Measurements from ENCODE around the gene TRIM43B. TPM values are rescaled to one million over a fixed set of nuclear protein-coding genes. Genes with fewer than 3 reads are reported as not detected.
"Not testable (repeated sequence)": the region's sequence is repeated elsewhere in the genome, so short reads cannot be mapped to it uniquely, and the experiment has no call there.

Gene TRIM43B
- total RNA-seq, result not detected

DNA sequence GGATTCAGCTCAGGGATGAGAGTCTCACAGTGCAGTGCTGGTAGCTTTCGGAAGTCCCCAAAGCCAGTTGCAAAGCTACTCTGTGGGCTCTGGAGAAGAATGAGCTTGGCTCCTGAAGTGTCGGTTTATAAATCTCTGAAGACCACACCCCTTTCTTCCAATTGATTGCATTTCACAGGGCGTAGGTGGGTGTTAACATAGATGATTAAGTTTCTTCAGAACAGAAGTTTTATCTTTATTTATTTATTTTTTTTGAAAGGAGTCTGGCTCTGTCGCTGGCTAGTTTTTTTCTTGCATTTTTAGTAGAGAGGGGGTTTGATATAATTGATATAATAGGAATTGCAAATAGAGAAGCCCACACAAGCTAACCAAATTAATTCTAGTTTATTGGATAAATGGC, at the start of gene TRIM43B:
TSS of gene TRIM43B (minus strand) at position 101 of the 400 bp plus-strand sequence. CDS start 2,040 bp downstream, outside the sequence.
- DNase-seq, result not testable (repeated sequence)

DNA sequence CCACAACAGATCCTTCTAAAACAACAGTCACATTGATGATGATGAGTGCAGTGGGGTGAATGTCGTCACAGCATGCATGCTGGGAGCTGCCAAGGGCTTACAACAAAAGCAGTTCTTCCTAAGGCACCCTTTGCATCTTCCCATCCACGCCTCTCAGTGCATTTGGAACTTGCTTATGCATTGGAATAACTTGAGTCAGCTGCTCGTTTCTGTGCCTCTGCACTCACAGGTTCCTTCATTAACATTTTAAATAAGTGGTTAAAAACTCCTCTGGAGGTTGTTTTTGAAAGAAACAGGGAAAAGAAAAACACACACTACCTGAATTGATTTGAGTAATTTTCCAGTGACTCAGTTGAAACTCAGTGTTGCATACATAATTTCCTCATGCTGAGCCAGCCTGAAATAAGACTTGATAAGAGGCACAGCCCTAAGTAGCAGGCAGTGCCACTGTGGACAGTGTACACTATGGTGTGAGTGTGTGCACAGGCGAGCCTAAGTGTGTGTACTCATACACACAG, 46.8 kb upstream of the TRIM43B start:
- DNase-seq, result no peak

DNA sequence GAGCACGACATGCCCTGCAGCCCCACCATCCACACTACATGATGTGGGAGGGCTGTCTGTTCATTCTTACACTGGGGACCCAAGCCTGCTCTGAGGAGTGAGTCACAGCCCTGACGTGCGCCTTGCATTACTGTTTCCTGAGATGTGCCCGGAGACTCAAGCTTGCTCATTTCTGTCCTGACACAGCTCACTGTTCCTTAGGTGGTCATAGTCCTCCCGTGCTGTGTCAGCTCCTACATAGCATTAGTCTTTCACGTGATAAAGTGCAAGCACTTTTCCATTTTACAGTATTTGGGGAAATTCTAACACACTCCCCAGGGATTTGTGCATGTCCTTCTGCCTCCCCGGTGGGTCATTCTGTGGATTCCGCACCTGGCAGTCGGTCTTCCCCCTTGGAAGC, 46.2 kb upstream of the TRIM43B start:
- no peak for DNase-seq

DNA sequence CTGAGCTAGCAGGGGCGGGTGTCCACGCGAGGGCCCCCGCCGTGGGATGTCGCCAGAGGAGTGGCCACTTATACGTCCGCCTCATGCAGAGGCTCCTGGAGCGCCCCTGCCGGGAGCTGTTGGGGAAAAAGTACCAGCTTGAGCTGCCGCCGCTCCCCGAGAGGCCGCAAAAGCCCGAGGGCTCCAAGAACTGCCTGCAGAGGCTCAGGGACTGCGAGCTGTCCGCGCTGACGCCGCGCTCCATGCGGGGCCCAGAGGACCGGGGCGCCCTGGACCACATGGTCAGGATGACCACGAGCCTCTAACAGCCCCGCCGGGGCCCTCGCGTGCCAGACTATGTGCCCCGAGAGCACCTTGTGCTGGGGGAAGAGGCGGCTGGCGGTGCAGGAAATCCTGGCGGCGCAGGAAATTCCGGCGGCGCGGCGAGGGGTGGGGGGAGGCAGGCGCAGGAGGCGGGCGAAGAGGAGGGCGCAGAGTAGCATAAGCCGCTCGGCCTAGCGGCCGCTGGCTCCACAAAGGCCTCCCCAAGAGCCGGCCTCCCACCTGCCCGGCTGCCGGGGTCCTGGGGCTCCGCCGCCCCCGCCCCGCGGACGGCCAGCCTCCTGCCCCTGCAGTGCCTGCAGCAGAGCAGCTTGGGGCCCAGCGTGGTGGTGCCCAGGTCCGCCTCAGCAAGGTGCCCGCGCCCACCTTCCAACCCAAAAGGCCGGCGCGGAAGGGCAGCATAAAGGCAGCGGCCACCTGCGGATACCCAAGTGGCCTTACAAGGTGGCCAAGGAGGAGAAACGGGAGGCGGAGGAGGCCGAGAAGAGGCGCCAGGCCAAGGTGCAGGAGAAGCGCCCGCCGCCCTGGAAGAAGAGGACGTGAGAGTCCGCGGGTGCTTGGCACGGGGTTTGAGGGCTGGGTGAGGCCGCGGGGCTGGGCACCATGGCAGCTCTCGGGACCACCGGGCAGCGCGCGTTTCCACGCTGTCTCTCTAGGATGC, 42.1 kb upstream of the TRIM43B start:
- peak; percentile 86 for DNase-seq

DNA sequence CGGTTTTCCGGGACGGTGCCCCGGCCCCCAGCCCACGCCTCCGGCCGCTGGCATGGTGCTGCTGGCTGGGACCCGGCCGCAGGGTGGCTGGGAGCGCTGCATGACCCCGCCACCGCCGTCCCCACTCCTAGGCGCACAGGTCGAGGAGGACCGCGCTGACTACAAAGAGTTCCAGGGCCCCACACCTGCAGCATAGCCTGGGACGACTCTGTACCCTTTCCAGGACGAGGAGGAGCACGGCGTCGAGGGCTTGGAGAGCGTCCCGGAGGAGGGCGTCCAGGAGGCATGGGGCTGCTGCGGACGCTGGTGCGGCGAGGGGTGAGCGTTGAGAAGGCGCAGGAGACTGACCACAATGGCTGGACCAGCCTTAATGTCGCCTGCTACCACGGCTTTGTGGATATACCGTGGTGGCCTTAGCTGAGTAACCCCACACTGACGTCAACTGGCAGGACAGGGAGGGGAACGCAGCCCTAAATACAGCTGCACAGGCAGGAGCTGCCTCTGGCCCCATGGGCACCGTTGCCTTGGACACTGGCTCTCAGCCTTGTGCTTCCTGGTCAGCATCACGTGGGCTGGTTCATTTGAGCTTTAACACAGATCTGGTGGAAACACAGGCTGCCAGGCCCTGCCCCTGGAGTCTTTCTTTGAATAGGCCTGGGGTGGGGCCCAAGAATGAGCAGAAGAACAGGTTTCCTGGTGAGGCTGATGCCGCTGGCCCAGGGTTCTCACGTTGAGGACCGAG, 40.9 kb upstream of the TRIM43B start:
- peak; percentile 53 for DNase-seq

DNA sequence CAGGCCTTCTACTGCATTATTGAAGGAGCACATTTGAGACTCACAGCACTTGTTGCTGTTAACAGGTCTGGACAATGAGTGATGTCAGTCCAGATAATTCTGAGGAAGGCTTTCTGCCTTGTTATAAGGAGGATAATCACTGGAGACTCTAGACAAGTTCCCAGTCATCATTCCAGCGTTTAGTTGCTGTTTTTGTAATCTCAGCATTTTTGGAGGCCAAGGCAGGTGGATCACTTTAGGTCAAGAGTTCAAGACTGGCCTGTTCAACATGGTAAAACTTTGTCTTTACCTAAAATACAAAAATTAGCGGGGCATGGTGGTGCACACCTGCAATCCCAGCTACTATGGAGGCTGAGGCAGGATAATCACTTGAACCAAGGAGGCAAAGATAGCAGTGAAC, 39.6 kb upstream of the TRIM43B start:
- DNase-seq, result no peak

- DNase-seq, result no peak
Measured at GRCh38 chr2:95514718-95515117, 30.2 kb upstream of the TRIM43B start.

GRCh38 chr2:95514226-95514625, 29.7 kb upstream of the TRIM43B start:
- not testable (repeated sequence) for DNase-seq

DNA sequence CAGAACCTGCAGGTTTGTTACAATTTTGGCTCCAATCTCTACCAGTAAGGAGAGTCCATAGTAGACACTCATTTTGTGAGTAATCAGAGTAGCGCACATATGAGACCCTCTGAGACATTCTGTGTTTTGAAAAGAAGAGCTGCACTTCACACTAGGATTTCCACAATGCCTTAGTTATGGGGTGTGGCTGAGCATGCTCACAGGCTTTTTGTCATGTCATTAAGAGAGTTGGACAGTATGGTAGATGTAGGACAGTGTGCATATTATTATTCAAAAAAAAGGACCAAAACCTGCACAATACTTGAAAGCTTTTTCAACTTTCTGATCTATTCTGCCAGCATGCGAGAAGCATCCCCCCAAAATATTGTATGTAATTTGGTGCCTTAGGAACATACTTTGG, 24.9 kb upstream of the TRIM43B start:
- no peak for DNase-seq

GRCh38 chr2:95505222-95505621, 20.7 kb upstream of the TRIM43B start:
- DNase-seq, result no peak

- no peak for DNase-seq
Measured at GRCh38 chr2:95500854-95501253, 16.3 kb upstream of the TRIM43B start.

- DNase-seq, result peak; percentile 11
Measured at GRCh38 chr2:95492076-95492475, 7.5 kb upstream of the TRIM43B start.

DNA sequence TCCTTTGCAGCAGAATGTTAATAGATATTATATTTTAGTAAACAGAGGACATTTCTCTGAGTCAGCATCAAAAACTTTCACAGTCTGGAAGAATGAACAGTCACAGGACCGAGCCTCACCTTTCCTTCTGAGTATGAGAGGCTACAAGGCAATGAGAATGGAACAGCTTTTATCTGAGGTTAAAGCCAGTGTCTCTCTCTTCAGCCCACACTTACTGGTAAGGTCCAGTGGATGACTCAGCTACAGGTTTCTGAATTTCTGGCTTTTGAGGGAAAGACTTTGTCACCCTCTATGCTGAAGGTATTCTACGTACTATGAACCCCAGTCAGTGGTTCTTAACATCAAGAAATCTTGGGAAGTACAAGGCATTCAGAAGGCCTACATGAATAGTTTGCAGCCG, 9.5 kb downstream of the TRIM43B start:
- DNase-seq, result not testable (repeated sequence)

- not testable (repeated sequence) for DNase-seq
Measured at GRCh38 chr2:95467984-95468383, 16.6 kb downstream of the TRIM43B start.

DNA sequence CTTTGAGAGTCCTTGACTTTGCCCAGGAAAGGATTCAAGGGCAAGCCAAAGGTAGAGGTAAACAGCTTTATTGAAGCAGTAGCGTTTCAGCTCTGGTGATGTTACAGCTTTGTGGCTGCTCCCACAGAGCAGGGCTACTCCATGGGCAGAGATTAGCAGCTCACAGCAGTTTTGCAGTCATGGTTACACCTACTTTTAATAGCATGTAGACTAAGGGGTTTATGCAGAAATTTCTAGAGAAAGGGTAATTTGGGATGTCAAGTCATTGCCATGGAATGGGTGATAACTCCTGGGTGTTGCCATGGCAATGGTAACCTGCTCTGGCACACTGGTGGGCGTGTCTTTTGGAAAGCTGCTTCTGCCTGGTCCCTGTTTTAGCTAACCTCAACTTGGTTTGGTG, 18.0 kb downstream of the TRIM43B start:
- not testable (repeated sequence) for DNase-seq

GRCh38 chr2:95463292-95463691, 21.3 kb downstream of the TRIM43B start:
- DNase-seq, result not testable (repeated sequence)

- not testable (repeated sequence) for DNase-seq
Measured at GRCh38 chr2:95445317-95445716, 39.2 kb downstream of the TRIM43B start.

- not testable (repeated sequence) for DNase-seq
Measured at GRCh38 chr2:95442474-95443099, 42.0 kb downstream of the TRIM43B start.

DNA sequence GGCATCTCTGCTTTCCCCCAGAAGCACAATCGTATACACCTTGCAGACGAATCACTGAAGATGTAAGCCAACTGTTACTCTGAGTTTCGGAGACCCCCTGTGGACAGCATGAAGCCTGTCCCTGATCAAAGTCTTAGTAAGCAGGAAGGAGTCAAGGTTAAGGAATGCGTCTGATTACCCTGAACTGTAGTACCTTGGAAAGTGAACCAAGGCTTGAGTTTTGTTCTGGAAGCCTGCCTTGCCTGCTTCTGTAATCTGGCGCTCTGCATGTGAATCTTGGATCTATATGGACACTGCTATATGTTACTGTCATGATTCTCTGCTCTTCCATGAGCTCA, 48.7 kb downstream of the TRIM43B start:
- DNase-seq, result not testable (repeated sequence)

DNA sequence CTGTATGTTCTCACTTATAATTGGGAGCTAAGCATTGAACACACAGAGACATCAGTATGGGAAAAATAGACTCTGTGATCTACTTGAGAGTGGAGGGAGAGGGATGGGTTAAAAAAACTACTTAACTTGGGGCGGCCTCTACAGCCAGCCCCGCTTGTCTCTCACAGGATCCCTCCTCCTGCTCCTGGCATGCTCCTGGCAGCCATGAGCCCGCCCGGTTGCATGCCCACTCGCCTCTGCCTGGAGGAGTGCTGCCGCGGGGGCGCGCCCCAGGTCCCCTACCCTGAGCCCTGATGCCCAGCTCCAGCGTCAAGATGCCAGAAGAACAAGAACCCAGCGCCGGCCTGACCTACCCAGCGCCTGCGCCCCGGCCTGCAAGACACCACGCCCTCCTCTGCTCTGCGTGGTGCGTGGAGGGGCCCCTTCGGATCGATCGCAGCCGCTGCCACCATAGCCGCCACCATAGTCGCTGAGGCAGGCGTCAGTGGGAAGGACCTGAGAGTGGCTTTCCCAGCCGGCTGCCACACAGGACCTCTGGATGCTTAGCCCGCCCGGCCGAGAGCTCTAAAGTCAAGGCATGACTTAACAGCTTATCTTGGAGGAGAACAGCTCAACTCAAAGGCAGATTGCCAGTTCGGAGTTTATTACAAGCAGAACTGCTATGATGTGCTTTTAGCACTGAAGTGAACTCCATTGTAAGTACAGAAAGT, 49.2 kb downstream of the TRIM43B start:
- DNase-seq, result not testable (repeated sequence)

GRCh38 chr2:95434507-95435076, 50.0 kb downstream of the TRIM43B start:
- DNase-seq, result not testable (repeated sequence)
